ENCODE data around the gene SOX11.

GRCh38 chr2:5689750-5690149 lies 2.4 kb upstream of the SOX11 start:
- no peak for TF ChIP-seq CTCF (IDR thresholded peaks at IDR 0.05; ENCODE audit: poor library complexity)
- no peak for TF ChIP-seq EZH2phosphoT487 (IDR thresholded peaks at IDR 0.05; ENCODE audit: low read depth, severe bottlenecking, unreplicated experiment)
- TF ChIP-seq EZH2 (IDR thresholded peaks at IDR 0.05; ENCODE audit: borderline replicate concordance) = no peak
